Hematopoietic multipotent progenitor cell treated with erythropoietin and hydrocortisone succinate and interleukin-3 and kit ligand, for 15 days (in vitro differentiated cells): Measurements from ENCODE around the gene STK35.
A peak's percentile ranks its signal among the peaks of the same experiment; 100 is the strongest.
"Not testable (repeated sequence)": the region's sequence is repeated elsewhere in the genome, so short reads cannot be mapped to it uniquely, and the experiment has no call there.

Experiments
- DNase-seq: peaks from one replicate; pipeline ENCODE4 v3.0.0-alpha.2; 2015; ENCODE audit warnings: low spot score

STK35 gene

GRCh38 chr20:2163312-2163711 lies 61.7 kb downstream of the STK35 start:
- no peak for DNase-seq

- DNase-seq = no peak
These were observed 62.1 kb downstream of the STK35 start for GRCh38 chr20:2163757-2164156.

- no peak for DNase-seq
These were observed 62.8 kb downstream of the STK35 start for GRCh38 chr20:2164421-2164820.

GRCh38 chr20:2164966-2165365 lies 63.3 kb downstream of the STK35 start:
- DNase-seq = no peak

- DNase-seq = no peak
These were observed 64.2 kb downstream of the STK35 start for GRCh38 chr20:2165871-2166270.

- no peak for DNase-seq
These were observed 65.5 kb downstream of the STK35 start for GRCh38 chr20:2167112-2167511.

GRCh38 chr20:2168946-2169345 lies 67.3 kb downstream of the STK35 start:
- DNase-seq = no peak

GRCh38 chr20:2169456-2170088 lies 67.9 kb downstream of the STK35 start:
- no peak for DNase-seq

GRCh38 chr20:2170404-2170803 lies 68.8 kb downstream of the STK35 start:
- no peak for DNase-seq

- DNase-seq = no peak
These were observed 69.7 kb downstream of the STK35 start for GRCh38 chr20:2171266-2171790.

GRCh38 chr20:2171840-2172239 lies 70.2 kb downstream of the STK35 start:
- not testable (repeated sequence) for DNase-seq

- DNase-seq = peak; percentile 70
These were observed 70.9 kb downstream of the STK35 start for GRCh38 chr20:2172305-2173175.

GRCh38 chr20:2173186-2173585 lies 71.6 kb downstream of the STK35 start:
- no peak for DNase-seq

GRCh38 chr20:2174067-2174466 lies 72.4 kb downstream of the STK35 start:
- DNase-seq = no peak

- DNase-seq = no peak
These were observed 75.3 kb downstream of the STK35 start for GRCh38 chr20:2176946-2177345.

GRCh38 chr20:2178318-2179232 lies 76.9 kb downstream of the STK35 start:
- no peak for DNase-seq

GRCh38 chr20:2179233-2179580 lies 77.6 kb downstream of the STK35 start:
- no peak for DNase-seq

GRCh38 chr20:2179949-2180348 lies 78.3 kb downstream of the STK35 start:
- DNase-seq = no peak

- DNase-seq = no peak
These were observed 81.8 kb downstream of the STK35 start for GRCh38 chr20:2183381-2183780.

GRCh38 chr20:2184933-2185332 lies 83.3 kb downstream of the STK35 start:
- DNase-seq = not testable (repeated sequence)

- no peak for DNase-seq
These were observed 94.0 kb downstream of the STK35 start for GRCh38 chr20:2195614-2196013.

- DNase-seq = no peak
These were observed 95.5 kb downstream of the STK35 start for GRCh38 chr20:2197166-2197565.
